IMR-90 (cell line): ENCODE results near the gene PRR12. TPM values are rescaled to one million over a fixed set of nuclear protein-coding genes. Genes with fewer than 3 reads are reported as not detected.

Source experiments
- ATAC-seq: fragments of 200-7000 bp; cut with Tn5 transposase; 2 replicates; pipeline ENCODE4 v1.9.1; 2020; ENCODE audit warnings: low read depth, mild to moderate bottlenecking, moderate library complexity
- BruUV-seq: library from RNA; stranded (reverse); fragments of 400-500 nt; replicated peaks from 2 replicates; lab custom pipeline; 2021; lab: Mats Ljungman, UMichigan
- CTCF ChIA-PET: fragments of 300-600 bp; formaldehyde crosslinking; extraction: SDS; loops from one replicate; lab custom pipeline; 2021; ENCODE audit warnings: antibody characterized with exemption; lab: Yijun Ruan, JAX
- POLR2A ChIA-PET: fragments of 300-600 bp; sonication (Branson Sonifier 250); formaldehyde crosslinking; loops from one replicate; lab custom pipeline; 2022; ENCODE audit warnings: antibody characterized with exemption; ENCODE audit not compliant: unreplicated experiment; lab: Charles Lee
- DNase-seq: peaks from one replicate; pipeline ENCODE4 v3.0.0; 2013
- H2AFZ ChIP-seq: replicated peaks from 2 replicates; pipeline ENCODE3; 2013; ENCODE audit warnings: low read length, mild to moderate bottlenecking; ENCODE audit not compliant: poor library complexity
- H2AK5ac ChIP-seq: 2 replicates; pipeline ENCODE4 v1.6.1; 2013; ENCODE audit warnings: low read depth, low read length, inconsistent platforms
- H2AK9ac ChIP-seq: replicated peaks from 2 replicates; pipeline ENCODE3; 2013; ENCODE audit warnings: mild to moderate bottlenecking, low read depth, low read length, moderate library complexity; ENCODE audit not compliant: poor library complexity
- H2BK120ac ChIP-seq: 2 replicates; pipeline ENCODE4 v1.6.1; 2013; ENCODE audit warnings: low read depth, low read length, inconsistent platforms
- H2BK15ac ChIP-seq: 3 replicates; pipeline ENCODE4 v1.6.1; 2013; ENCODE audit warnings: low read depth, low read length, inconsistent platforms
- H2BK20ac ChIP-seq: 2 replicates; pipeline ENCODE4 v1.6.1; 2013; ENCODE audit warnings: low read depth, mild to moderate bottlenecking, inconsistent platforms, low read length, moderate library complexity
- H2BK5ac ChIP-seq: 2 replicates; pipeline ENCODE4 v1.6.1; 2013; ENCODE audit warnings: mild to moderate bottlenecking, low read depth, low read length, inconsistent platforms; ENCODE audit not compliant: poor library complexity, severe bottlenecking
- H3K14ac ChIP-seq: replicated peaks from 2 replicates; pipeline ENCODE4 v1.6.1; 2013; ENCODE audit warnings: low read depth, low read length, inconsistent platforms
- H3K18ac ChIP-seq: 2 replicates; pipeline ENCODE4 v1.6.1; 2013; ENCODE audit warnings: low read depth, low read length, control low read depth
- H3K23ac ChIP-seq: 2 replicates; pipeline ENCODE4 v1.6.1; 2013; ENCODE audit warnings: low read depth, low read length, inconsistent platforms
- H3K27ac ChIP-seq: 2 replicates; pipeline ENCODE4 v1.5.1; 2013; ENCODE audit warnings: mild to moderate bottlenecking, control low read depth, low read length; ENCODE audit not compliant: insufficient read depth
- H3K27me3 ChIP-seq: 2 replicates; pipeline ENCODE4 v1.6.1; 2013; ENCODE audit warnings: low read length; ENCODE audit not compliant: control insufficient read depth, insufficient read depth
- H3K36me3 ChIP-seq: 2 replicates; pipeline ENCODE4 v1.6.1; 2013; ENCODE audit warnings: low read length, mixed read lengths; ENCODE audit not compliant: control insufficient read depth, insufficient read depth
- H3K4ac ChIP-seq: 2 replicates; pipeline ENCODE4 v1.6.1; 2013; ENCODE audit warnings: low read depth, low read length, inconsistent platforms
- H3K4me1 ChIP-seq: 2 replicates; pipeline ENCODE4 v1.6.1; 2013; ENCODE audit warnings: low read length, mixed read lengths; ENCODE audit not compliant: control insufficient read depth, insufficient read depth
- H3K4me2 ChIP-seq: 2 replicates; pipeline ENCODE4 v1.6.1; 2013; ENCODE audit warnings: low read depth, mild to moderate bottlenecking, control low read depth, low read length, moderate library complexity
- H3K4me3 ChIP-seq: 2 replicates; pipeline ENCODE4 v1.5.1; 2013; ENCODE audit warnings: low read depth, mild to moderate bottlenecking, control low read depth, low read length, moderate library complexity; ENCODE audit not compliant: insufficient read depth
- H3K56ac ChIP-seq: 2 replicates; pipeline ENCODE4 v1.6.1; 2013; ENCODE audit warnings: low read length, inconsistent platforms; ENCODE audit not compliant: insufficient read depth; ENCODE audit errors: extremely low read depth
- H3K79me1 ChIP-seq, 2 experiments: 2 replicates each; pipeline ENCODE4 v1.6.1; 2013; ENCODE audit warnings: low read length in 2 of 2, inconsistent platforms in 1 of 2, low read depth in 1 of 2
- H3K9ac ChIP-seq: 2 replicates; pipeline ENCODE4 v1.6.1; 2013; ENCODE audit warnings: low read depth, low read length, control low read depth
- H3K9me1 ChIP-seq: 2 replicates; pipeline ENCODE4 v1.6.1; 2013; ENCODE audit warnings: low read length, inconsistent platforms; ENCODE audit not compliant: insufficient read depth
- H3K9me3 ChIP-seq: 2 replicates; pipeline ENCODE4 v1.6.1; 2013; ENCODE audit warnings: low read length; ENCODE audit not compliant: control insufficient read depth, insufficient read depth
- H4K20me1 ChIP-seq: 2 replicates; pipeline ENCODE4 v1.6.1; 2013; ENCODE audit warnings: low read length, inconsistent platforms; ENCODE audit not compliant: insufficient read depth
- H4K5ac ChIP-seq: 2 replicates; pipeline ENCODE4 v1.6.1; 2013; ENCODE audit warnings: mild to moderate bottlenecking, low read depth, low read length, control low read depth
- H4K8ac ChIP-seq, 2 experiments: 2 replicates each; pipeline ENCODE4 v1.6.1; 2013; ENCODE audit warnings: low read depth in 2 of 2, low read length in 2 of 2, control low read depth in 1 of 2, inconsistent platforms in 1 of 2
- H4K91ac ChIP-seq: 2 replicates; pipeline ENCODE4 v1.6.1; 2013; ENCODE audit warnings: low read depth, low read length, inconsistent platforms; ENCODE audit not compliant: insufficient read depth
- BHLHE40 ChIP-seq: fragments of 150-350 bp; IDR thresholded peaks from 2 replicates; pipeline ENCODE4 v1.6.1; 2016; ENCODE audit warnings: mild to moderate bottlenecking, low read depth, low read length
- CEBPB ChIP-seq: IDR thresholded peaks from 2 replicates; pipeline ENCODE4 v1.6.1; 2012; ENCODE audit warnings: low read depth, low read length, improper control_type of control experiment
- CHD1 ChIP-seq: IDR thresholded peaks from 2 replicates; pipeline ENCODE4 v1.6.1; 2012; ENCODE audit warnings: low read depth, low read length, improper control_type of control experiment
- MAFK ChIP-seq: IDR thresholded peaks from 2 replicates; pipeline ENCODE4 v1.6.1; 2012; ENCODE audit warnings: low read depth, low read length, improper control_type of control experiment
- MAZ ChIP-seq: IDR thresholded peaks from 2 replicates; pipeline ENCODE4 v1.6.1; 2012; ENCODE audit warnings: low read depth, mild to moderate bottlenecking, low read length, improper control_type of control experiment, moderate library complexity, borderline replicate concordance
- MXI1 ChIP-seq: IDR thresholded peaks from 2 replicates; pipeline ENCODE4 v1.6.1; 2012; ENCODE audit warnings: low read depth, mild to moderate bottlenecking, low read length, moderate library complexity, borderline replicate concordance
- NFE2L2 ChIP-seq: fragments of 150-350 bp; IDR thresholded peaks from 2 replicates; pipeline ENCODE4 v1.6.1; 2016; ENCODE audit warnings: low read depth, mild to moderate bottlenecking, low read length
- POLR2A ChIP-seq: IDR thresholded peaks from 2 replicates; pipeline ENCODE4 v1.6.1; 2012; ENCODE audit warnings: mild to moderate bottlenecking, low read depth, low read length
- RAD21 ChIP-seq: IDR thresholded peaks from 2 replicates; pipeline ENCODE4 v1.6.1; 2012; ENCODE audit warnings: low read length, improper control_type of control experiment
- RCOR1 ChIP-seq: IDR thresholded peaks from 2 replicates; pipeline ENCODE4 v1.6.1; 2012; ENCODE audit warnings: mild to moderate bottlenecking, low read length, improper control_type of control experiment; ENCODE audit not compliant: insufficient replicate concordance
- RFX5 ChIP-seq: IDR thresholded peaks from 2 replicates; pipeline ENCODE4 v1.8.0; 2012; ENCODE audit warnings: low read depth, mild to moderate bottlenecking, low read length, moderate library complexity
- SMC3 ChIP-seq: fragments of 150-350 bp; IDR thresholded peaks from 2 replicates; pipeline ENCODE4 v1.6.1; 2016; ENCODE audit warnings: low read depth, mild to moderate bottlenecking, antibody characterized with exemption, low read length, moderate library complexity
- WGBS, 2 experiments: methylation state at CpG; one replicate each; pipeline versions ENCODE4 v1.1.5 to v1.1.7; 2013; ENCODE audit warnings: missing lambda C conversion rate in 2 of 2; ENCODE audit not compliant: insufficient read length in 1 of 2; ENCODE audit errors: extremely low coverage in 2 of 2; 5-methylcytosine and 5-hydroxymethylcytosine counted together
- dilution Hi-C: fragments of 300-500 bp; cut with HindIII; formaldehyde crosslinking; loops from one replicate; pipeline ENCODE4 v1.14.3; 2018; ENCODE audit warnings: low sequenced_read_pairs; ENCODE audit not compliant: unreplicated experiment
- in situ Hi-C: fragments of 300-500 bp; cut with MboI; formaldehyde crosslinking; loops from 3 replicates; pipeline ENCODE4 v1.14.3; 2019; ENCODE audit warnings: low sequenced_read_pairs, inconsistent platforms, mixed read lengths
- intact Hi-C: fragments of 100-400 bp; cut with micrococcal nuclease; formaldehyde crosslinking; loops from 2 replicates; pipeline ENCODE4 v1.10.0; 2022
- polyA plus RNA-seq, 3 experiments: library from polyadenylated mRNA; depleted of rRNA; stranded (reverse); fragments of >200 nt; gene quantifications; 2 replicates each; pipeline ENCODE4 v1.2.3, GENCODE V29; 2012; ENCODE audit warnings: low replicate concordance in 1 of 3
- total RNA-seq: library from RNA; depleted of rRNA; stranded (reverse); fragments of >200 nt; gene quantifications from 2 replicates; pipeline ENCODE4 v1.2.3, GENCODE V29; 2012
- TF ChIP-seq, protein P1 (sequence below): fragments of 150-350 bp; IDR thresholded peaks from 2 replicates; pipeline ENCODE4 v1.6.1; 2017; ENCODE audit warnings: mild to moderate bottlenecking, antibody characterized with exemption, low read length, low read depth
- TF ChIP-seq, protein P2 (sequence below): conservative IDR thresholded peaks from 2 replicates; pipeline ENCODE4 v1.5.1; 2012; ENCODE audit warnings: mild to moderate bottlenecking, low read depth, low read length, improper control_type of control experiment
- TF ChIP-seq, protein P3 (sequence below): fragments of 150-350 bp; IDR thresholded peaks from 2 replicates; pipeline ENCODE4 v1.6.1; 2016; ENCODE audit warnings: low read depth, mild to moderate bottlenecking, low read length, moderate library complexity, borderline replicate concordance

The PRR12 gene
- total and polyA plus RNA-seq, 2 of the 4 experiments (the other 2 are of a cell fraction) = 0.36 to 4.1 TPM

DNA sequence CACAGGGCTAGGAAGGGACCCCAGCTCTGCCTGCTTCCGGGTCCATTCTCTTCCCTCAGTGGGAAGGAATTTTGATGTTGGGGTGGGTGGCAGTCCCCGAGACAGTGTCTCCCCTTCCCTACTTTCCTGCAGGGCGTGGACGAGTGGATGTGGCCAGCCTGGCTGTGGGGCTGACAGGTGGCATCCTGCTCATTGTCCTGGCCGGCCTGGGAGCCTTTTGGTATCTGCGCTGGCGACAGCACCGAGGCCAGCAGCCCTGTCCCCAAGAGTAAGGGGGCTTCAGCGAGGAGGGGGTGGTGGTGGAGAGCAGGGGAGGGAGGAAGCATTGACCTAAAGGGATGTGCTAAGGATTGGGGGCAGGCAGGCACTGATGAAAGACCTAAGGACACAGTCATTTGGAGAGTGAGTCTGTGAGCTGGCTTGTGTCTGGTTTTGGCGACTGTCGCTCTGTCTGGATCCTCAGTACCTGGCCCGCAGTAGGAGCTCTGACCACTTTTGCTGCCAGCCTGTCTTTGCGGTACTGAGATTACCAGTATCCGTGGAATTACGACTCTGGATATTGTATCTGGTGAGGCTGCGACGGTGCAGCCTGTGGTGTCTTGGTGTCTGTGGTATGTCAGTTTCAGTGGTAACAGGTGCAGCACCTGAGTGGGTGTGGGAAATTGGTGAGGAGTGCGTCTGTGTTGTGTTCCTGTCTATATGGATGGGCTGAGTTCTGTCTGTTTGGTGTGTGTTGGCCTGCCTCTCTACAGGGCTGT is 2.4 kb upstream of the PRR12 start:
- Histone ChIP-seq H3K4me1 (peaks cover 5% of the 10 kb centered on the region; the same call in 1 of the 2 replicates), H3K9ac (no peak overlapping the region), H2BK15ac (no peak overlapping the region), H3K36me3 (no peaks in the 10 kb centered on the region; the same call in 1 of the 2 replicates), H4K91ac (no peak overlapping the region), H4K8ac (no peak overlapping the region), H3K56ac (no peak overlapping the region), H4K20me1 (peaks cover 15% of the 10 kb centered on the region), H3K14ac (no peak overlapping the region), H3K4me2 (no peak overlapping the region), H2AFZ (peak overlapping the region; percentile 21), H2BK20ac (no peak overlapping the region), H2AK5ac (no peak overlapping the region), H3K27ac (no peak overlapping the region), H3K4ac (no peak overlapping the region), H3K9me3 (no peaks in the 10 kb centered on the region), H3K18ac (no peak overlapping the region), H2BK5ac (no peak overlapping the region), H3K9me1 (no peaks in the 10 kb centered on the region), H2AK9ac (peak overlapping the region; percentile 6), H4K5ac (no peak overlapping the region), H2BK120ac (no peak overlapping the region), H3K79me1 (peaks cover 0 to 19% of the 10 kb centered on the region in 2 experiments; a peak in 3 of 4 replicates), H3K27me3 (no peaks in the 10 kb centered on the region), H3K4me3 (no peak overlapping the region), H3K23ac (no peak overlapping the region)
- dilution Hi-C loops (no loop called here), intact Hi-C loops (no loop called here), in situ Hi-C loops (no loop called here)
- 80% methylated on average over 5 of the region's 18 CpGs; no CpG with 5 or more reads in 1 of the 2 experiments for WGBS, 2 experiments
- POLR2A ChIA-PET = no interaction called here
- no peak for ATAC-seq
- CTCF ChIA-PET = interaction anchor here (2.1 kb wide), 1 partner anchor 18 kb away, joined by 7 read pairs; no protein-coding TSS in a partner anchor
- no peak for DNase-seq
- no TSS peak for BruUV-seq
- TF ChIP-seq MAFK (no peak), BHLHE40 (no peak), CEBPB (no peak), SMC3 (no peak), RCOR1 (no peak), RAD21 (no peak), MXI1 (no peak), POLR2A (no peak), MAZ (no peak), NFE2L2 (no peak), RFX5 (no peak), CHD1 (no peak)
- TF ChIP-seq, protein P1, sequence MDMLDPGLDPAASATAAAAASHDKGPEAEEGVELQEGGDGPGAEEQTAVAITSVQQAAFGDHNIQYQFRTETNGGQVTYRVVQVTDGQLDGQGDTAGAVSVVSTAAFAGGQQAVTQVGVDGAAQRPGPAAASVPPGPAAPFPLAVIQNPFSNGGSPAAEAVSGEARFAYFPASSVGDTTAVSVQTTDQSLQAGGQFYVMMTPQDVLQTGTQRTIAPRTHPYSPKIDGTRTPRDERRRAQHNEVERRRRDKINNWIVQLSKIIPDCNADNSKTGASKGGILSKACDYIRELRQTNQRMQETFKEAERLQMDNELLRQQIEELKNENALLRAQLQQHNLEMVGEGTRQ = no peak
- TF ChIP-seq, protein P2, sequence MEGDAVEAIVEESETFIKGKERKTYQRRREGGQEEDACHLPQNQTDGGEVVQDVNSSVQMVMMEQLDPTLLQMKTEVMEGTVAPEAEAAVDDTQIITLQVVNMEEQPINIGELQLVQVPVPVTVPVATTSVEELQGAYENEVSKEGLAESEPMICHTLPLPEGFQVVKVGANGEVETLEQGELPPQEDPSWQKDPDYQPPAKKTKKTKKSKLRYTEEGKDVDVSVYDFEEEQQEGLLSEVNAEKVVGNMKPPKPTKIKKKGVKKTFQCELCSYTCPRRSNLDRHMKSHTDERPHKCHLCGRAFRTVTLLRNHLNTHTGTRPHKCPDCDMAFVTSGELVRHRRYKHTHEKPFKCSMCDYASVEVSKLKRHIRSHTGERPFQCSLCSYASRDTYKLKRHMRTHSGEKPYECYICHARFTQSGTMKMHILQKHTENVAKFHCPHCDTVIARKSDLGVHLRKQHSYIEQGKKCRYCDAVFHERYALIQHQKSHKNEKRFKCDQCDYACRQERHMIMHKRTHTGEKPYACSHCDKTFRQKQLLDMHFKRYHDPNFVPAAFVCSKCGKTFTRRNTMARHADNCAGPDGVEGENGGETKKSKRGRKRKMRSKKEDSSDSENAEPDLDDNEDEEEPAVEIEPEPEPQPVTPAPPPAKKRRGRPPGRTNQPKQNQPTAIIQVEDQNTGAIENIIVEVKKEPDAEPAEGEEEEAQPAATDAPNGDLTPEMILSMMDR = no peak
- TF ChIP-seq, protein P3, sequence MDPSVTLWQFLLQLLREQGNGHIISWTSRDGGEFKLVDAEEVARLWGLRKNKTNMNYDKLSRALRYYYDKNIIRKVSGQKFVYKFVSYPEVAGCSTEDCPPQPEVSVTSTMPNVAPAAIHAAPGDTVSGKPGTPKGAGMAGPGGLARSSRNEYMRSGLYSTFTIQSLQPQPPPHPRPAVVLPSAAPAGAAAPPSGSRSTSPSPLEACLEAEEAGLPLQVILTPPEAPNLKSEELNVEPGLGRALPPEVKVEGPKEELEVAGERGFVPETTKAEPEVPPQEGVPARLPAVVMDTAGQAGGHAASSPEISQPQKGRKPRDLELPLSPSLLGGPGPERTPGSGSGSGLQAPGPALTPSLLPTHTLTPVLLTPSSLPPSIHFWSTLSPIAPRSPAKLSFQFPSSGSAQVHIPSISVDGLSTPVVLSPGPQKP = no peak
